Kidney (tissue), 14 donors: ENCODE results near the gene PCDHA7. TPM values are rescaled to one million over a fixed set of nuclear protein-coding genes. Genes with fewer than 3 reads are reported as not detected.

Experiments
- DNase-seq, 5 donors: peaks; one replicate each; pipeline ENCODE4 v3.0.0-alpha.2; 2013 to 2020
- FAIRE-seq: peaks from 2 replicates; lab custom pipeline; 2012; peaks lifted over from hg19 to GRCh38; lab: Jason Lieb, UNC
- H3K27ac ChIP-seq, 2 donors: one replicate each; pipeline ENCODE4 v1.7.0; 2013; ENCODE audit warnings: low read depth in 2 of 2, low read length in 2 of 2, inconsistent platforms in 1 of 2
- H3K27me3 ChIP-seq: one replicate; pipeline ENCODE4 v1.7.1; 2013; ENCODE audit warnings: low read length, inconsistent platforms; ENCODE audit not compliant: control insufficient read depth, insufficient read depth
- H3K36me3 ChIP-seq, 3 donors: one replicate each; pipeline versions ENCODE4 v1.7.0 to v1.7.1; 2013; ENCODE audit warnings: low read length in 3 of 3, control low read depth in 1 of 3, inconsistent platforms in 1 of 3; ENCODE audit not compliant: insufficient read depth in 3 of 3, control insufficient read depth in 2 of 3
- H3K4me1 ChIP-seq, 3 donors: one replicate each; pipeline versions ENCODE4 v1.7.0 to v1.7.1; 2013; ENCODE audit warnings: low read length in 3 of 3, inconsistent platforms in 1 of 3, low read depth in 1 of 3; ENCODE audit not compliant: control insufficient read depth in 2 of 3, insufficient read depth in 2 of 3
- H3K4me3 ChIP-seq, 3 donors: one replicate each; pipeline versions ENCODE4 v1.7.0 to v1.8.1; 2013; ENCODE audit warnings: low read length in 3 of 3, control low read depth in 1 of 3, inconsistent platforms in 1 of 3
- H3K9ac ChIP-seq, 3 donors: one replicate each; pipeline versions ENCODE4 v1.7.0 to v1.7.1; 2013; ENCODE audit warnings: low read length in 3 of 3, control low read depth in 1 of 3, inconsistent platforms in 1 of 3
- H3K9me3 ChIP-seq, 3 donors: one replicate each; pipeline versions ENCODE4 v1.7.0 to v1.7.1; 2013; ENCODE audit warnings: low read length in 3 of 3, control low read depth in 1 of 3, inconsistent platforms in 1 of 3; ENCODE audit not compliant: control insufficient read depth in 2 of 3, insufficient read depth in 1 of 3
- intact Hi-C: fragments of 100-400 bp; cut with DNase I; formaldehyde crosslinking; loops from one replicate; pipeline ENCODE4 v1.11.1; 2022
- polyA plus RNA-seq: library from polyadenylated mRNA; stranded (reverse); fragments of 350-450 nt; fragmentation: Illumina TruSeq; extraction: RNeasy Lipid Tissue Mini Kit (QIAGEN cat#74804); gene quantifications from one replicate; pipeline ENCODE4 v1.2.3, GENCODE V29; 2014; ENCODE audit warnings: low read depth, low replicate concordance; ENCODE audit not compliant: insufficient read depth
- total RNA-seq: library from RNA; stranded (reverse); fragmentation: NEBNext Ultra II Directional; extraction: Animal tissue kit (Norgen Biotek cat#: 25700); gene quantifications from one replicate; pipeline ENCODE4 v1.2.1, GENCODE V29; 2021
- TF ChIP-seq, protein P1 (sequence below): IDR thresholded peaks from 3 replicates; pipeline ENCODE4 v1.5.1; 2012; ENCODE audit warnings: mild to moderate bottlenecking, moderate library complexity, borderline replicate concordance; ENCODE audit not compliant: insufficient read depth; ENCODE audit errors: extremely low read depth
- donor health status: control.
- donor health status: control.
- donor health status: control.
- donor health status: control.
- donor health status: control.
- donor health status: DM: yes; HTN: yes; CAD: no.
- donor health status: Normal renal cell carcinoma (clear cell type).

PCDHA7 gene
- total and polyA plus RNA-seq, 2 donors from 2014 or later = 0.62 to 1.1 TPM

DNA sequence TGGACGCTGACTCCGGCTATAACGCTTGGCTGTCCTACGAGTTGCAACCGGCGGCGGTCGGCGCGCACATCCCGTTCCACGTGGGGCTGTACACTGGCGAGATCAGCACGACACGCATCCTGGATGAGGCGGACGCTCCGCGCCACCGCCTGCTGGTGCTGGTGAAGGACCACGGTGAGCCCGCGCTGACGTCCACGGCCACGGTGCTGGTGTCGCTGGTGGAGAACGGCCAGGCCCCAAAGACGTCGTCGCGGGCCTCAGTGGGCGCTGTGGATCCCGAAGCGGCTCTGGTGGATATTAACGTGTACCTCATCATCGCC, 43.2 kb downstream of the PCDHA7 start:
- DNase-seq (peak in 1 of 5 donors; percentile 59), FAIRE-seq (no peak)
- Histone ChIP-seq H3K27me3 (no peaks in the 10 kb centered on the region), H3K9ac (no peak overlapping the region), H3K4me3 (no peak overlapping the region), H3K4me1 (no peaks in the 10 kb centered on the region), H3K9me3 (peaks cover 0 to 7% (median 5%) of the 10 kb centered on the region in 3 donors), H3K36me3 (no peaks in the 10 kb centered on the region), H3K27ac (no peak overlapping the region)
- TF ChIP-seq, protein P1, sequence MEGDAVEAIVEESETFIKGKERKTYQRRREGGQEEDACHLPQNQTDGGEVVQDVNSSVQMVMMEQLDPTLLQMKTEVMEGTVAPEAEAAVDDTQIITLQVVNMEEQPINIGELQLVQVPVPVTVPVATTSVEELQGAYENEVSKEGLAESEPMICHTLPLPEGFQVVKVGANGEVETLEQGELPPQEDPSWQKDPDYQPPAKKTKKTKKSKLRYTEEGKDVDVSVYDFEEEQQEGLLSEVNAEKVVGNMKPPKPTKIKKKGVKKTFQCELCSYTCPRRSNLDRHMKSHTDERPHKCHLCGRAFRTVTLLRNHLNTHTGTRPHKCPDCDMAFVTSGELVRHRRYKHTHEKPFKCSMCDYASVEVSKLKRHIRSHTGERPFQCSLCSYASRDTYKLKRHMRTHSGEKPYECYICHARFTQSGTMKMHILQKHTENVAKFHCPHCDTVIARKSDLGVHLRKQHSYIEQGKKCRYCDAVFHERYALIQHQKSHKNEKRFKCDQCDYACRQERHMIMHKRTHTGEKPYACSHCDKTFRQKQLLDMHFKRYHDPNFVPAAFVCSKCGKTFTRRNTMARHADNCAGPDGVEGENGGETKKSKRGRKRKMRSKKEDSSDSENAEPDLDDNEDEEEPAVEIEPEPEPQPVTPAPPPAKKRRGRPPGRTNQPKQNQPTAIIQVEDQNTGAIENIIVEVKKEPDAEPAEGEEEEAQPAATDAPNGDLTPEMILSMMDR = no peak
- intact Hi-C loops = no loop called here

DNA sequence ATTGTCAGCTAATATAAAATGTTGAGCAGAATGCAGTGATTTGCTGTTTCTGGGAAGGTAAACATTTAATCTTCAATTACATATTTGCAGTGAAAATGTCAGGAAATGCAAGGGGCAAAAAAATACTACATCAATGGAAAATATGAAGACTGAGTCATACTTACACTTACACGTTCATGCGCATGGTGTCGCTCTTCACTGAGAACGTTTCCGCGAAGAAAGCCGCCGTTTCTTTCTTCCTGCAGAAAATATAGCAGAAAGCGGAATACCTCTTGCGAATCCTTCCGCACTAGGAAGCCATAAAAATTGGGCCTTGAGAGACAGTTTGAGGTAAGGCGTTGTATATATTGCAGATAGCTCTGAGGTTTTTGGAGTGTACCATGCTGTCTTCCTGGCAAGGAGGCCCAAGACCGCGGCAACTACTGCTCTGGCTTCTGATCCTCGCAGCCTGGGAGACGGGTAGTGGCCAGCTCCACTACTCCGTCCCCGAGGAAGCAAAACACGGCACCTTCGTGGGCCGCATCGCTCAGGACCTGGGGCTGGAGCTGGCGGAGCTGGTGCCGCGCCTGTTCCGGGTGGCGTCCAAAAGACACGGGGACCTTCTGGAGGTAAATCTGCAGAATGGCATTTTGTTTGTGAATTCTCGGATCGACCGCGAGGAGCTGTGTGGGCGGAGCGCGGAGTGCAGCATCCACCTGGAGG, 48.0 kb downstream of the PCDHA7 start, which contains the start of gene PCDHA13:
Gene PCDHA13, plus strand, starts transcription at position 236 of the 702 bp plus-strand sequence. Its CDS starts 145 bp downstream, at position 381.
- no peak for FAIRE-seq
- TF ChIP-seq, protein P1 = peak; percentile 20
- peak in 2 of 5 donors; percentile 1 to 9 for DNase-seq

DNA sequence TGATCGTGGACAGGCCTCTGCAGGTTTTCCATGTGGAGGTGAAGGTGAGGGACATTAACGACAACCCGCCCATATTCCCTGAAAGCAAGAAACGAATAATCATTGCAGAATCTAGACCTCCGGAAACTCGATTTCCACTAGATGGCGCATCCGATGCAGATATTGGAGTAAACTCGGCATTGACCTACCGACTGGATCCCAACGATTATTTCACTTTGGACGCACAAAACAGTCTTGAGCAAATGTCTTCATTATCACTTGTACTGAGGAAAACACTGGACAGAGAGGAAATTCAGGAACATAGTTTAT, 48.5 kb downstream of the PCDHA7 start:
- Histone ChIP-seq H3K36me3 (no peaks in the 10 kb centered on the region), H3K9me3 (peaks cover 1 to 11% (median 8%) of the 10 kb centered on the region in 3 donors), H3K4me1 (no peaks in the 10 kb centered on the region), H3K27ac (no peak overlapping the region), H3K27me3 (no peaks in the 10 kb centered on the region), H3K9ac (no peak overlapping the region), H3K4me3 (peak overlapping the region in 1 of 3 donors; percentile 44)
- FAIRE-seq (no peak), DNase-seq (no peak)
- TF ChIP-seq, protein P1 = no peak
- intact Hi-C loops = no loop called here

More for the DNA sequence above, 48.0 kb downstream of the PCDHA7 start, which contains the start of gene PCDHA13:
- intact Hi-C loops = no loop called here
- Histone ChIP-seq H3K27me3 (no peaks in the 10 kb centered on the region), H3K9ac (no peak within 1 kb of the TSS), H3K9me3 (peaks cover 1 to 11% (median 8%) of the 10 kb centered on the region in 3 donors), H3K36me3 (no peaks in the 10 kb centered on the region), H3K4me1 (no peaks in the 10 kb centered on the region), H3K4me3 (peak within 1 kb of the TSS in 2 of 3 donors; percentile 37 to 44), H3K27ac (no peak within 1 kb of the TSS)
